ENCODE results near the gene CDH5.
A peak's percentile ranks its signal among the peaks of the same experiment; 100 is the strongest.

Gene CDH5

GRCh38 chr16:66344533-66345145, 21.9 kb upstream of the CDH5 start:
- DNase-seq (ENCODE audit: low read depth, low spot score): peak; percentile 24
- H3K4me3 ChIP-seq (ENCODE audit: low read length): no peak overlapping the region

- no peak for DNase-seq (ENCODE audit: low read depth, low spot score)
- no peak overlapping the region for H3K4me3 ChIP-seq (ENCODE audit: low read length)
These were observed 20.3 kb upstream of the CDH5 start for GRCh38 chr16:66346221-66346620.

- H3K4me3 ChIP-seq (ENCODE audit: low read length): no peak overlapping the region
- DNase-seq (ENCODE audit: low read depth, low spot score): no peak
These were observed 14.2 kb upstream of the CDH5 start for GRCh38 chr16:66352304-66352703.

- H3K4me3 ChIP-seq (ENCODE audit: low read length): no peak overlapping the region
- DNase-seq (ENCODE audit: low read depth, low spot score): no peak
These were observed 13.4 kb upstream of the CDH5 start for GRCh38 chr16:66353055-66353454.

GRCh38 chr16:66354034-66354909, 12.2 kb upstream of the CDH5 start:
- H3K4me3 ChIP-seq (ENCODE audit: low read length): no peak overlapping the region
- no peak for DNase-seq (ENCODE audit: low read depth, low spot score)

- no peak overlapping the region for H3K4me3 ChIP-seq (ENCODE audit: low read length)
- DNase-seq (ENCODE audit: low read depth, low spot score): no peak
These were observed 11.0 kb upstream of the CDH5 start for GRCh38 chr16:66355526-66355925.

- no peak overlapping the region for H3K4me3 ChIP-seq (ENCODE audit: low read length)
- DNase-seq (ENCODE audit: low read depth, low spot score): peak; percentile 35
These were observed 9.0 kb upstream of the CDH5 start for GRCh38 chr16:66357523-66357928.

GRCh38 chr16:66358231-66358630, 8.3 kb upstream of the CDH5 start:
- no peak for DNase-seq (ENCODE audit: low read depth, low spot score)
- H3K4me3 ChIP-seq (ENCODE audit: low read length): no peak overlapping the region

GRCh38 chr16:66359012-66359411, 7.5 kb upstream of the CDH5 start:
- DNase-seq (ENCODE audit: low read depth, low spot score): no peak

GRCh38 chr16:66359811-66360608, 6.5 kb upstream of the CDH5 start:
- no peak overlapping the region for H3K4me3 ChIP-seq (ENCODE audit: low read length)
- DNase-seq (ENCODE audit: low read depth, low spot score): no peak

More at GRCh38 chr16:66359012-66359411, 7.5 kb upstream of the CDH5 start:
- H3K4me3 ChIP-seq (ENCODE audit: low read length): no peak overlapping the region

- H3K4me3 ChIP-seq (ENCODE audit: low read length): no peak overlapping the region
- peak; percentile 22 for DNase-seq (ENCODE audit: low read depth, low spot score)
These were observed 5.7 kb upstream of the CDH5 start for GRCh38 chr16:66360624-66361324.

- no peak overlapping the region for H3K4me3 ChIP-seq (ENCODE audit: low read length)
- no peak for DNase-seq (ENCODE audit: low read depth, low spot score)
These were observed 4.8 kb upstream of the CDH5 start for GRCh38 chr16:66361604-66362135.

- DNase-seq (ENCODE audit: low read depth, low spot score): no peak
- no peak overlapping the region for H3K4me3 ChIP-seq (ENCODE audit: low read length)
These were observed 3.2 kb upstream of the CDH5 start for GRCh38 chr16:66363211-66363777.

GRCh38 chr16:66364117-66364958, 2.2 kb upstream of the CDH5 start:
- DNase-seq (ENCODE audit: low read depth, low spot score): no peak

GRCh38 chr16:66364959-66365306, 1.6 kb upstream of the CDH5 start:
- no peak overlapping the region for H3K4me3 ChIP-seq (ENCODE audit: low read length)
- no peak for DNase-seq (ENCODE audit: low read depth, low spot score)

More at GRCh38 chr16:66364117-66364958, 2.2 kb upstream of the CDH5 start:
- H3K4me3 ChIP-seq (ENCODE audit: low read length): no peak overlapping the region

GRCh38 chr16:66365651-66366050, 840 bp upstream of the CDH5 start:
- no peak overlapping the region for H3K4me3 ChIP-seq (ENCODE audit: low read length)
- no peak for DNase-seq (ENCODE audit: low read depth, low spot score)

GRCh38 chr16:66367968-66368891, 1.7 kb downstream of the CDH5 start:
- no peak overlapping the region for H3K4me3 ChIP-seq (ENCODE audit: low read length)
- no peak for DNase-seq (ENCODE audit: low read depth, low spot score)
